NCI-H146 treated with DMSO at 0.1 percent for 48 hours (cell line): ENCODE results near the gene FILIP1L.
A peak's percentile ranks its signal among the peaks of the same experiment; 100 is the strongest.

Source experiments
- DNase-seq: peaks from one replicate; lab custom pipeline; 2025; ENCODE audit not compliant: unreplicated experiment; lab: John Stamatoyannopoulos, UW

Gene FILIP1L

DNA sequence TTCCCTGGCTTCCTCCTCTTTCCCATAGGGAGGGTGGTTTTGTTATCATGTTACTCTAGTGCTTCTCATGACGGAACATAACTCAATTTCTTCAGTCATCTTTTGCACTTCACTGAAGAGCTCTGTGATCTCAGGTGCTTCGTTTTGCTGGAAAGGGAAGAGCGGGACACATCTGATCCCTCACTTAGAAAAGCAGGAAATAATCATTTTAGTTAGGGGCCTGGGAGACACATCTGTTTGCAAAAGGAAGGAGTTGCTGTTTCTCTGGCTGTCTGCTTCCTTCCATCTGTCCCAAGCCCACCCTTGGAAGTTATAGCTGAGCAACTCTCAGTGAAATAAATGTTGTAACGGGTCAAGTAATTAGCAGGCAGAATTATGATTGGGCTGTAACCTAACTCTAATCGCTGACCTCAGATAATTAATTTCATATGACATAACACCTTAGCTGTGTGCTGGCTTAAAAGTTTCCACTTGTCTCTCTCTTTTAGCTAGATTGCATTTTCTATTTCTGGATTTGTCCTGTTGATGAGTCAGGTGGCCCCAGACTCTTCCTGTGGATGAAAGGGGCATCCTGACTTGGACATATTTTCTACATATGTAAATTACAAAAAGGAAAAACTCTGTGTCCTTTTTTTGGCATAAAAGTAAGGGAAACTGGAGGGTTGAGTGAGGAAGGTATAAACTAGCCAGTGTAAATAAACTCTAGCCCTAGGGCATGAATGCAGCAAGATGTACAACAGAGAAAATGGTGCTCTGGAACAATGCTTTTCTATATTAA is 11.0 kb upstream of the FILIP1L start:
- no peak for DNase-seq

DNA sequence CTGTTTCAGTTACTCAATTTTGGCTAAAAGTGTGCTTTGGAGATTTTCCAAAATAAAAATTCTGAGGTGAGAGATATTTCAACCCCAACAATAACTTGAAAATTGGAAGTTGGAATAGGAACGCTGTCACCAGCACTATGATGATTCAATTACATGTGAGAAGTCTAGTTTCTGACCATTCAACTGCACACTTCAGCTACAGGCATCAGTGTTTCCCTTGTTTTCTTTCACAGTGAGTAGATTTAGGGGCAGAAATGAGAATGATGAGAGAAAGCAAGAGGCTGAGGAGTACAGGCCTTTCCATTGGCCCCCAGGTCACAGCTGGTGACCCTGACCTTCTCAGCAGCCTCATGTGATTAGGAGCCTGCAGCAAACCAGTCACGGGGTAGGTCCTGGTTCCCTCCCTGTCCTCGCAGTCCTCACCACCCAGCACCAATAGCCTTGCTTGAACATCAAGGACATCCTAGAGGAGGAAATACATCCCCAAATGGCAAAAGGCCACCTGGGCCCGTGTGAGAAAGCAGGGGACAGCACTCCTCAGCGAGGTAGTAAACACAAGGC is 10.0 kb upstream of the FILIP1L start:
- no peak for DNase-seq

DNA sequence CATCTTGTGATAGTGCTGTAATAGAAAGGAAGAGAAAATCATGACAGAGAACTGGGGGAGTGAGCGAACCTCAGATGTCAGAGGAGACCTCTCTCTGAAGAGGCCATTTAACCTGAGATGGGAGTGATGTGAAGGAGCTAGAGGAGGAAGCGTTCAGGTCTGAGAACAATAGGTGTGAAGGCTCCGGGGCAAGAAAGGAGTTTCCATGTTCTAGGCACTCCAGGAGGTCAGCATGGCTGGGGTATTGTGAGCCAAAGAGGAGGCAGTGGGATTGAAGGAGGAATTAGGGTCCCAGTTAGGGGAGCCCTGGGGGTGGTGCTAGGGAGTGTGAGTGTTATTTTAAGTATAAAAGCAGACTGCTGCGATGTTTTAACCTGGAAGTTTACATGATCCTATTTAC is 8.8 kb upstream of the FILIP1L start:
- no peak for DNase-seq

DNA sequence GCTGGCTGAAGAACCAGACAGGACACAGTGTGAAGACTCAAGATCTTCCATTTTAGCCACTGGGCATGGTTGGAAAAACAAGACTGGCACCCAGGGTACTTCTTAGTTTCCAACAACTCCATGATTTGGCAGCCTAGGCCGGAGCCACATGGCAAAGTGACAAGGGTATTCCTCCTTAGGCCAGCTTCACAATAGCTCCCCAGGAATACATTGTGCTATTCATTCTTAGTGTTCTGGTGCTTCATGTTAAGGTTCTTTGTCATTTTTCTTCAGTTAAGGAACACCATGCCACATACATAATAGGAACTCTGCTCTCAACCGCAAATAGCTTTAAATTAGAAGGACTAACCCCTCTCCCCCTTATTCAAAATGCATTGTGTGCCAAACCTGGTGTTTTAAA is 8.0 kb upstream of the FILIP1L start:
- no peak for DNase-seq

DNA sequence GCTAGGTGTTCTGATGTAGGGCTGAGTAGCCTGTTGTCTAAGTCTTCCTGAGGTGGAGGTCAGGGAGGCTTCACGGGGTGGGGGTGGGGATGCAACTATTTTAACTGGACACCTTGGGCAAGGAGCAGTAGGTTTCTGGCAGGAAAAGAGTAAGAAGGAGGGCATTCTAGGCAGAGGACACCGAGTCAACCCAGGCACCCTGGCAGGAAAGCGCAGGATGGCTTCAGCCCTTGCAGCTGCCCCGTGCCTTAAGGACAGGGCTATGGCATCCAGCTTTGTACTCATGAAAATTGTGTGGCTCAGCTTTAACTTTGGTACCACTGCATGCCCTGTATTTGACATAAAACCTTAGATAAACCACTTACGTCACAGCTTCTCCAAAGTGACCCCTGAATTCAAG is 6.4 kb upstream of the FILIP1L start:
- no peak for DNase-seq

DNA sequence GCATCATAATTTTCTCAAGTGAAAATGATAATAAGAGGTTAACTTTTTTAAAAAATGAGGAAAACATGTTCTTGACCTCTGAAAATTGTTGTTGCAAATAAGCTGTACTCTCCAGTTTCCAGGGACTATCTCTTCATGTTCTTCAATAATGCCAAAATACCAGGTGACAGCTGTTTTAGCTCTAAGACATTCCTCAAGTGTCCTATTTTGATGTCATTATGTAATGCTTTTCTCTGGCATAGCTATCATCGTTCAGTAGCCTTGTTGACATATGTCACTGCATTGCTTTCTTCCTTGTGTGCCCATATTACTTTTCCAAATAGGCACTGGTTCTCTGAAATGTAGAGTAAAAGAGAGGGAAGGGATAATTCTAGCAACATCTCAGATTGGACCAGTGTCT is 5.7 kb upstream of the FILIP1L start:
- no peak for DNase-seq

DNA sequence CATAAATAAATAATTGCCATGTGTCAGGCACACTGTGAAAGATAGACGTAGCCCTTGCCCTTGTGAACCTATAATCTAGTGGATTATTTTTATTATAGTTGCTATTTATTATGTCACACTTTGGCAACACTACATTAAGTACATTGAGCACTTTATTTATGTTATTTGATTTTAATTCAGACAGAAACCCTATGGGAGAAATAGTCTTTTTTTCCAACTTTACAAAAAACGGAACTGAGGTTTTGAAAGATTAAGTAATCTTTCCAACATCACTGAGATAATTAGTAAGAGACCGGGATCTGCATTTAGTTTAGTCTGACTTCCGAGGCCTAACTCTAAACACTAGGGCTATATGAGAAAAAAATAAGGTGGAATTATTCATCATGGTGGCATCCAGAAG is 2.8 kb upstream of the FILIP1L start:
- DNase-seq: no peak

DNA sequence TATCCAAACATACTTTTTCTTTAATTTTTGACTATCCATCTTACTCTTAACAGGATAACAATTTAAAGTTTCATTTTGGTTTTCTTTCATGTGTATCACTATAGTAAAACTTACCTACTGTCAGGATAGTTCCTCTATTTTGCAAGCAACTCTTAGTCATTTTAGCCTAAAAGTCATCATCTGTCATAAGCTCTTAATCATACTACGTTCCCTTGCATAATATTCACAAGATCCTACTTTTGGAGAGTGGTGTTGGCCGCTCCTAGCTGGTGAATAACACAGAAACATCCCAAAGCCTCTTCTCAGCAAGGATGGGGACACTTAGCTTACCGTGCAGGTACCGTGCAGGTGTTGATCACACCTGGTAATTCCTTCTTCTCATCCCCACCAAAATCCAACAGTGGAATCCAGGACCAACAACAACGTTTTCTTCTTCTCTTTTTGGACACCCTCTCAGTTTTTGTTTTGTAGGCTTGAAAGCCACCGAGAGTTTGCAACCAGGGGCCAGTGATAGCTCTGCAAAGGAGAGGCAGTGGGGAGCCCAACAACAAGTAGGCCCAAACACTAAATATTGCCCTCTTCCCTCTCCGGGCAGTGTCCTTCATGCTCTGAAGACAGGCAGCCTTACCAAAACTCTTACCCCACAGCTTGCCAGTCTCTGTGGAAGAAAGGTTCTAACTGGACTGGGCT is 433 bp downstream of the FILIP1L start:
- no peak for DNase-seq

DNA sequence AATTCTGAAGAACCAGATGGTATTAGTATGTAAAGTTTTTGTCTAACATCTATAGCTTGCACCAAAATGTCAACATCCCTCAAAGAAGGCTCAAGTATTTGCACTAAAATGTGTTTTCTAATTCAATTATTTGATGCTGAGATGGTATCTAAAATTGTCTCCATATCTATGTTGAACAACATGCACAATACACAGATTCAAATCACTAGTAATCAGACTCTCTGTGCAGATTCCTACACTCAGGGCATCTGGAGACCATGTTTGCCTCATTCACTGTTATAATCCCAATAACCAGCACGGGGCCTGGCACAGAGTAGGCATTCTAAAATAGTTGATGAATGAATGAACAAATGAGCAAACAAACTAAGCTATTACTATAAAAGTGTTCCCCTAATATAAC is 2.6 kb downstream of the FILIP1L start:
- DNase-seq: no peak

DNA sequence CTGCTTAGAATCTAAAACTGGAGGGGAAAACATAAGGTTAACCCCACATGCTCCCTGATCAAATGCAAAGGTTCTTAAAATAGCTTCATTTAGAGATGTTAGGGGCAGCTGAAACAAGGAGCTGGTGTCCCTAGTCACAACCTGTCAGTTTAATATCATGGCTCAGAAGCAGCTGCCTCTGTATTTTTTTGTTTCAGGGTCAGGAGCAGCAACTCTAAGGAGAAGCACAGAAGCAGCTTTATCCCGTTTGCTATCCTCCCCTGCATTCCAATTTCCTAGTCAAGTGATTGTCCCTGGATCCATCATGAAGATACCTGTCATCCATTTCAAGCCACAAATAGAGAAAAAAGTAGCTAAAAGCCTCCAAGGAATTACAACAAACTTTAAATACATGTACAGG is 4.1 kb downstream of the FILIP1L start:
- no peak for DNase-seq

DNA sequence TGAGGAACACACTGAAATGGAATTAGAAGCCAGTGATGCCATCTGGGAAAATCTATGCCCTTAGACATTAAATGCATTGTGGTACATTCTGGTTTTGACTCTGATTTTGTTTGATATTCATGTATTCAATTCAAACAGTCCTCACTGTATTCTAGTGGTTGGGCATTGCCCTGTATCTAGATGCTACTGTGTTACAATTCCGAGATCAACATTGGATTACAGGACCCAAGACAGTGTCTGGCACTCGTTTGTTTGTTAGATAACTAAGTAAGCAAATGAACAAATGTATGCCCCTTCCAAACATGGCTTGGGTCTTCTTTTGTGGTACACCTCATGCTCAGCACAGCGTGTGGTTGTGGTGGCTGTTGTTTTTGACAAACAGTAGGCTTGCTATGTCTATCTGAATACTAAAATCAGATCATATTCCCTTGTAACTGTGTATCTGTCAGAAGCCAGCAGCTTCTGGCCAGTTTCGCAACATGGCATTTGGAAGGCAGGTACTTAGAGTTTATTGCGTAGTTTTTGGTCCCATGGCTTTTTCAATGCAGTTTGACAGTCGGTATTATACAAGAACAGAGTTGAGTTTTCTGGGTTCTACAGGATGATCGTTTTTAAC is 5.7 kb downstream of the FILIP1L start:
- no peak for DNase-seq

DNA sequence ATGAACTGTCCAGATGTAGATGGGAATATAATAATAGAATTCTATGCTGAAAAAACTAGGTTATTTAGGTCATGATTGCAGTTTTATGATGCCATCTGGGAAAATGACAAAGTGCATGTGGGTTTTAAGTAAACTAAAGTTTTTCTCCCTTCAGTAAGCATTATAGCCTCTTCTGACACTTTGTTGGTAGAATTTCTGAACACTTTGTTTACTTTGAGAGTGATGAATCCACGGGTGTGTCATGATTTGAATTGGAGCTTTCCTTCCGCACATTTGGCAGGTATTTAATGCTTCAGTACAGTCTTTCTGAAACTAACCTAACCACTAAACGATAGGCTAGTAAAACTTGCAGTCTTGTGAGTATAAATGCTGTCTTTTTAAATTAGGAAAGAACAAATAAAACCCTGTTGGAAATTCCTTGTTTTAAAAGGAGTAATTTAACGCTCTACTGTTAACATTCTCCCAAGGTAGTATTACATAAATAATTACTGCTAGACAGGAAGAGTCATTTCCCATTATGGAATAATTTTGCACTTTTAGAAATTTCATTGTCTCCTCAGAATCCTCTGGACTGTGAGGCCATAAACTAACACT is 7.0 kb downstream of the FILIP1L start:
- DNase-seq: peak; percentile 4

DNA sequence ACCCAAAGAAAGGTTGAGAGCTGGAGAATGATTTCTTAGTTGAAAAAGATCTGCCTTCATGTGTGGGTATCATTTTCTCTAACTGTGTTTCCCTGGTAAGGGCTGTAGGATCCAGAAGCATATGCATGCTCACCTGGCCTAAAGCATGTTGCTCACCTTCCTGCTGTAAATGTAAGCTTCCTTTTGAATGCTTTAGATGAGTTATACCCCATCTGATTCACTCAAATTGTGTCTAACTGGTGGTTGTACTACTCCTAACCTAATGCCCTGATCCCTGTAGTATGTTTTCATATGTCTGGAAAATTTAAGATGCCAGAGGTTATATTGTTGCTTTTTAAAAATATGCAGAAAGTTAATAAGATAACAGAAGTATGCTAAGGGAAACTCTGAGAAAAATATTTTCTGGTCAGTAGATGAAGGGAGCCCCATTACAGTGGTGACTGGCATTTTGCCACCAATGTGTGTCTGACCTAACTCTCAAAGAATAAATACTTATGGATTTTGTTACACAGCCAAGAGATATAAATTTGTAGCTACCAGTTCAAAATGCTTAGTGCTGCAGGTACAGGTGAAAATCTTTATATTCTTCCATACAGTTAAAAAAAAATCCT is 7.7 kb downstream of the FILIP1L start:
- no peak for DNase-seq

DNA sequence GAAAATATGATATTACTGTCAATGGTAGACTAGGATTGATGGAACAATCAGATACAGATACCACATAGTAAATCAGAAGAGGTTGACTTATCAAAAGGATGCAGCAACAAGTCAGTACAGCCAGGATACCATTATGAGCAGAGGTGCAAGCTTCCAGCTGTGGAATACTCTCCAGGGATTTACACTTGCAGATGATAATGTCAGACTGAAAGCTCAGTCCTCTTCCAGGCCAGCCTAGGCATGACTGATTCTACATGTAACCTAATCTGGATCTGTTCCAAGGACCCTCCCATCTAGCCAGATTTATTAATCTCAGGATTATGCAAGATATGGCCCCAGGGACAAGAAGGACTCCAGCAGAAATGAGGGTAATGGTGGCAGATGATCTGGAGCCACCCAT is 8.2 kb downstream of the FILIP1L start:
- DNase-seq: no peak

DNA sequence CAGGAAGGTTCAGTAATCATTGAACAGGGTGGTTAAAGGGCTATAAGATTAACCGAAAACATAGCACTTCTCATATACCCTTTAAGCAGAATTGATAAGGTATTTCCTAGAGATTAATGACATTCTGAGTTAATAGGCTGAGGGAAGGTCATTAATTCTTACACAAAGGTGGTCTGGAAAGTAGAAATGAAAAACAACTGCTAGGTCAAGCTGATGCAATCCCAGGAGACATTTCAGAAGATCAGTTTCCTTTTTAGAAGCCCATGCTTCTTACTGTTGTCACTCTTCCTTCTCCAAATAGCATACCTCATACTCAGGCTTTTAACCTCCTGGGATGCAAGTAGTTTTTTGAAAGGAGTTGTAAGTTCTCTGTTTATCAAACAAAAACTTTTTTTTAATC is 8.8 kb downstream of the FILIP1L start:
- DNase-seq: no peak

DNA sequence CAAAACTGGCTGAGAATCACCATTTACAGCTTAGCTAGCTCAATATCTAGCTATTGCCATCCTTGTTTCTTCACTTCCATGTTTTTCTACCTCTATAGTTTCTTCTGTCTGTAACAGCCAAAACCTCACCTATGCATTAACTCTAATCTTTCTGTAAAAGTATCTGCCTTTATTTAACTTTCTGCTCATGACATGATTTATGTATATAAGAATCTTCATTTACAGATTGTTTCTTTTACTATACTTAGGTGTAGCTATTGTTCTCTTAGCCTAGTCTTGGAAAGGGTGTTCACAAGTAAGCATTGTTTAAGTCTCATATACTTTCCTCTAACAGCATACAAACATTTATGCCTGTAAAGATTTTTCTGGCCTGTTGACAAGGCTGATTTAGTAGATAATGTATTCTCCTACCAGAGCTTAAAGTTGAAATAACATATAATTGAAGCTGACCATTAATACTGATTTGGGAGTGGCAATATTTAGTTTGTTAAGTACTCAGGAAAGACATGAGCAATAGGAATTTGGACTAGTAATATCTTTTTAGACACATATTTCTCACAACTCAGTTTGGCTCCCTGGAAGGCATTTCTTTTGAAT is 9.4 kb downstream of the FILIP1L start:
- no peak for DNase-seq

DNA sequence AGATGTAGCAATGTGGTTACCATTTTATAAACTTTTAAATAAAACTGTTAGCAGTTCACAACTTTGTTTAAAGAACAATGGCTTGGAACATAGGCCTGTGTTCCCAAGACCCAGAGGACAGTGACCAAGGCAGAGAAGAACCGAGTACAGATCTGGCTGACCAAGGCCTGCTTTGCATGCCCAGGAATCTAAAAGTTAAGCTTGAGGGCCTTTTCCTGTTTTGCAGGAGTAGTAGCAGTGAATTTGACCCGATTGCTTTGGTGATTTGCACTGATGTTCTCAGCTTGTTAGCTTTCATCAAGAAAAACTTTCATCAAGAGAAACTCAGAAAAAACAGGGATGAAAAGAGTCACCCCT is 9.9 kb downstream of the FILIP1L start:
- no peak for DNase-seq

DNA sequence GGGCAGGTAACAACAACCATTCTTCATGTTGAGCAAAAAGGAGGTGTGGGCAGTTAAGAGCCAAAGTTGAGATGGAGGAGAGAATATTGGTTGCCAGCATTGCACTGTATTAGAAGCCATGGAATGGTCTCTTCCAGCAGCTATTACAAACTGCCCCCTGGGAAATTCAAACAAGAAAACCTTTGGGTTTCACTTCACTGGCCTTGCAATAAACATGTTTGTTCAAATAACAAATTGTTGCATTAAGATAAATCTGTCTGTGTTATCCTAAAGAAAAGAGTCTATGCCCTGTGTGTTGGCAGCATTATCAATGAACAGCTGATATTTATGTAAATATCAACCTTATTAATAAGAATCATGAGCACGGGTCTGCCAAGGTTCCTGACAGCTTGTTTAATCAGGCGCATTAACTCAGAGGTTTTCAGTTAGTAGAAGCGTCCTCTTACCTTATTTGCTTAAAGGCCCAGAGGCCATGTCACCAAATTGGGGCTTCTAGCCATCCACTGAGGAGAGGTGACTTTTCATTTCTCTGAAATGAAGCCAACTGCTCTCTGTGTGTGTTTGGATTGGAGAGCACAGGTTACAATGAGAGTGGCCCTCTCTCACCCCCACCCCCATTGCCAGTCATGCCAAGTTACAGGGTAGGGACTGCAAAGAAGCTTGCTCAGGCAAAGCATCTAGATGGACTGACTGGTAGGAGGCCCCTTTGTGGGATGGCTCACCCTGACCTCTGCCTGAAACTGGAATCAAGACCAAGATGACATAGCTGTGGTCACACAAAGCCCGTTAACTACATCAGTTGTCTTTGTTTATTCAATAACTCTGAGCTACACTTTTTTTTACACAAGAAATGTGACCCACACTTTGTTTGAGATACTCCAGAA is 10.5 kb downstream of the FILIP1L start:
- peak; percentile 14 for DNase-seq

DNA sequence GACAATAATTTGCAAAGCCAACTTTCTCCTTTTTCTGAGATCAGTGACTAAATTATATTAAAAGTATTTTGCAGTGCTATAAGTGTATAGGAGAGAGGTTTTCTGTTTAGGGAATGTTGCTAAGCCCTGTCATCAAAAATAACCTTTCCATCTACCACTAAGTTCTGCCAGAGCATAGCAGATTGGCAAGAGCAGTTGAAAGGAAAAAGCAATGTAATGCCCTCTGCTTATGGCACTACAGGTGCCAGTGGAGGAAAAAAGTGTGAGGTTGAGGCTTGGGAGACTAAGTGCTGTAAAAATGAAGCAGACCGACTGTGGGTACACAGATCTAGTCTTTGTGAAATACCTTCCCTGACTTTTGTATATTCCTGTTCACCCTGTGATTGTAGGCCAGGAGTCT is 11.5 kb downstream of the FILIP1L start:
- DNase-seq: no peak

DNA sequence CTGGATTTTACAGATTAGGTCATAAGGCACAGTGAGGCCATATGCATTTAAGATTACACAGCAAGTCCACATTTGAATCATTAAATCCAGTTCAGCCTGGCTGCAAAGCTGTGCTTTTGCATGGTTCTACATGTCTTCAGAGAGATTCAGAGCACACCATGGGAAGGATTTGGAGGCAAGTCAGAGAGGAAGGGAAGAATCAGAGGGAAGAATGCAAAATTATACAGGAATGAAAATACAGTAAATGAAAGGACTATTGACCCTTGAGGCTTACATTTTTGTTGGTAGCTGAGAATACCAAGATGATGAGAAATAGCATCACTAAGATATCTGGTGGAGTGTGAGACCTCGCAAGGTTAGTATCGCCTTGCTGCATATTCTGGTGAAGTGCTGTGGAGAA is 13.9 kb downstream of the FILIP1L start:
- no peak for DNase-seq
